K562 (cell line): Measurements from ENCODE around the gene KIF3A.

Experiments
- CBX5 ChIP-seq: IDR thresholded peaks from 2 replicates; pipeline ENCODE4 v1.6.1; 2014; ENCODE audit warnings: low read depth, borderline replicate concordance
- EGR1 ChIP-seq: fragments of 450-650 bp; conservative IDR thresholded peaks from 2 replicates; pipeline ENCODE4 v1.6.1; 2017; ENCODE audit warnings: mild to moderate bottlenecking
- EP300 ChIP-seq: IDR thresholded peaks from 2 replicates; pipeline ENCODE4 v1.6.1; 2012; ENCODE audit warnings: low read length, improper control_type of control experiment
- HLTF ChIP-seq: fragments of 450-650 bp; IDR thresholded peaks from 2 replicates; pipeline ENCODE4 v1.6.1; 2016
- JUND ChIP-seq, 2 experiments: IDR thresholded peaks; 2 replicates in 1 of 2; 3 replicates in 1 of 2; pipeline ENCODE4 v1.6.1; 2011; ENCODE audit warnings: borderline replicate concordance in 2 of 2, low read depth in 2 of 2, low read length in 2 of 2, improper control_type of control experiment in 1 of 2, missing biosample characterization in 1 of 2, missing genetic modification characterization in 1 of 2, missing genetic modification reagents in 1 of 2
- MECOM ChIP-seq: fragments of 250-450 bp; sonication (Bioruptor Pico); IDR thresholded peaks from 2 replicates; pipeline ENCODE4 v1.8.0; 2022; ENCODE audit warnings: inconsistent platforms
- NR3C1 ChIP-seq: sonication (generic); formaldehyde crosslinking; IDR thresholded peaks from 2 replicates; pipeline ENCODE4 v1.8.1; 2022; ENCODE audit warnings: missing genetic modification reagents
- ZBTB8A ChIP-seq: fragments of 450-650 bp; IDR thresholded peaks from 2 replicates; pipeline ENCODE4 v1.6.1; 2018; ENCODE audit warnings: mild to moderate bottlenecking, moderate library complexity; ENCODE audit not compliant: partially characterized antibody
- ZC3H8 ChIP-seq: fragments of 450-650 bp; IDR thresholded peaks from 2 replicates; pipeline ENCODE4 v1.6.1; 2017
- TF ChIP-seq, protein P1 (sequence below), 2 experiments: fragments of 450-650 bp in 1 of 2; sonication (generic) in 1 of 2; formaldehyde crosslinking in 1 of 2; IDR thresholded peaks; 2 replicates each; pipeline versions ENCODE4 v1.7.1 to v1.9.0; 2016 to 2022; ENCODE audit warnings: inconsistent platforms in 1 of 2, mild to moderate bottlenecking in 1 of 2, missing genetic modification reagents in 1 of 2
- TF ChIP-seq, protein P2 (sequence below), 2 experiments: fragments of 450-650 bp in 1 of 2; IDR thresholded peaks; 2 replicates each; pipeline ENCODE4 v1.6.1; 2011 to 2017; ENCODE audit warnings: low read depth in 2 of 2, antibody characterized with exemption in 1 of 2, borderline replicate concordance in 1 of 2, low read length in 1 of 2, mild to moderate bottlenecking in 1 of 2, mixed read lengths in 1 of 2; ENCODE audit not compliant: control insufficient read depth in 1 of 2
- TF ChIP-seq, protein P3 (sequence below), 3 experiments: IDR thresholded peaks in 2 of 3; conservative IDR thresholded peaks in 1 of 3; 2 replicates each; pipeline ENCODE4 v1.5.1; 2011 to 2012; ENCODE audit warnings: low read length in 3 of 3, mild to moderate bottlenecking in 3 of 3, control low read depth in 2 of 3, improper control_type of control experiment in 1 of 3, inconsistent platforms in 1 of 3, low read depth in 1 of 3, mixed read lengths in 1 of 3, moderate library complexity in 1 of 3; ENCODE audit not compliant: insufficient read depth in 2 of 3

DNA sequence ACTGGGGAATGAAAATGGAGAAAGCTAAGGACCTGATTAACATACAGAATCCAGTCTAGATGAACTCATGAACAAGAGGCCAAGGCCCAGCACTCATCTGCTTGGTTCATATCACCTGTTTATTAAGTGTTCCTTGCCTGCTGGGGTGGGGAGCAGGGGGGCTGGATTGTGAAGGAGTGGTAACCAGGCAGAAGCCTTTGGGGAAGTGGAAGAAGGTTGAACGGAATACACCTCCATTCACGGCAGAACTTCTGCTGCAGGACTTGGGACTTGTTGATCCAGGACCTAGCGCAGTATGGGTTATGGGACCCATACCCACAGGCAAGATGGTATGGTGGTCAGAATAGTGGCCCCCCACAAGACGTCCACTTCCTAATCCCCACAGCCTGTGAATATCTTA is 48.5 kb upstream of the KIF3A start:
- TF ChIP-seq EP300 (no peak), CBX5 (no peak), HLTF (no peak), ZBTB8A (no peak), JUND (IDR thresholded peaks at IDR 0.05; ENCODE audit: borderline replicate concordance, low read depth, low read length) (no peak), JUND (tag; IDR thresholded peaks at IDR 0.05; ENCODE audit: borderline replicate concordance, low read depth, low read length) (no peak), EGR1 (no peak), NR3C1 (CRISPR knock-in tag) (no peak), MECOM (no peak), ZC3H8 (no peak)
- TF ChIP-seq, protein P1, sequence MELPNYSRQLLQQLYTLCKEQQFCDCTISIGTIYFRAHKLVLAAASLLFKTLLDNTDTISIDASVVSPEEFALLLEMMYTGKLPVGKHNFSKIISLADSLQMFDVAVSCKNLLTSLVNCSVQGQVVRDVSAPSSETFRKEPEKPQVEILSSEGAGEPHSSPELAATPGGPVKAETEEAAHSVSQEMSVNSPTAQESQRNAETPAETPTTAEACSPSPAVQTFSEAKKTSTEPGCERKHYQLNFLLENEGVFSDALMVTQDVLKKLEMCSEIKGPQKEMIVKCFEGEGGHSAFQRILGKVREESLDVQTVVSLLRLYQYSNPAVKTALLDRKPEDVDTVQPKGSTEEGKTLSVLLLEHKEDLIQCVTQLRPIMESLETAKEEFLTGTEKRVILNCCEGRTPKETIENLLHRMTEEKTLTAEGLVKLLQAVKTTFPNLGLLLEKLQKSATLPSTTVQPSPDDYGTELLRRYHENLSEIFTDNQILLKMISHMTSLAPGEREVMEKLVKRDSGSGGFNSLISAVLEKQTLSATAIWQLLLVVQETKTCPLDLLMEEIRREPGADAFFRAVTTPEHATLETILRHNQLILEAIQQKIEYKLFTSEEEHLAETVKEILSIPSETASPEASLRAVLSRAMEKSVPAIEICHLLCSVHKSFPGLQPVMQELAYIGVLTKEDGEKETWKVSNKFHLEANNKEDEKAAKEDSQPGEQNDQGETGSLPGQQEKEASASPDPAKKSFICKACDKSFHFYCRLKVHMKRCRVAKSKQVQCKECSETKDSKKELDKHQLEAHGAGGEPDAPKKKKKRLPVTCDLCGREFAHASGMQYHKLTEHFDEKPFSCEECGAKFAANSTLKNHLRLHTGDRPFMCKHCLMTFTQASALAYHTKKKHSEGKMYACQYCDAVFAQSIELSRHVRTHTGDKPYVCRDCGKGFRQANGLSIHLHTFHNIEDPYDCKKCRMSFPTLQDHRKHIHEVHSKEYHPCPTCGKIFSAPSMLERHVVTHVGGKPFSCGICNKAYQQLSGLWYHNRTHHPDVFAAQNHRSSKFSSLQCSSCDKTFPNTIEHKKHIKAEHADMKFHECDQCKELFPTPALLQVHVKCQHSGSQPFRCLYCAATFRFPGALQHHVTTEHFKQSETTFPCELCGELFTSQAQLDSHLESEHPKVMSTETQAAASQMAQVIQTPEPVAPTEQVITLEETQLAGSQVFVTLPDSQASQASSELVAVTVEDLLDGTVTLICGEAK (IDR thresholded peaks at IDR 0.05), result no peak
- TF ChIP-seq, protein P1 (CRISPR knock-in tag; IDR thresholded peaks at IDR 0.05), result no peak
- TF ChIP-seq, protein P2, sequence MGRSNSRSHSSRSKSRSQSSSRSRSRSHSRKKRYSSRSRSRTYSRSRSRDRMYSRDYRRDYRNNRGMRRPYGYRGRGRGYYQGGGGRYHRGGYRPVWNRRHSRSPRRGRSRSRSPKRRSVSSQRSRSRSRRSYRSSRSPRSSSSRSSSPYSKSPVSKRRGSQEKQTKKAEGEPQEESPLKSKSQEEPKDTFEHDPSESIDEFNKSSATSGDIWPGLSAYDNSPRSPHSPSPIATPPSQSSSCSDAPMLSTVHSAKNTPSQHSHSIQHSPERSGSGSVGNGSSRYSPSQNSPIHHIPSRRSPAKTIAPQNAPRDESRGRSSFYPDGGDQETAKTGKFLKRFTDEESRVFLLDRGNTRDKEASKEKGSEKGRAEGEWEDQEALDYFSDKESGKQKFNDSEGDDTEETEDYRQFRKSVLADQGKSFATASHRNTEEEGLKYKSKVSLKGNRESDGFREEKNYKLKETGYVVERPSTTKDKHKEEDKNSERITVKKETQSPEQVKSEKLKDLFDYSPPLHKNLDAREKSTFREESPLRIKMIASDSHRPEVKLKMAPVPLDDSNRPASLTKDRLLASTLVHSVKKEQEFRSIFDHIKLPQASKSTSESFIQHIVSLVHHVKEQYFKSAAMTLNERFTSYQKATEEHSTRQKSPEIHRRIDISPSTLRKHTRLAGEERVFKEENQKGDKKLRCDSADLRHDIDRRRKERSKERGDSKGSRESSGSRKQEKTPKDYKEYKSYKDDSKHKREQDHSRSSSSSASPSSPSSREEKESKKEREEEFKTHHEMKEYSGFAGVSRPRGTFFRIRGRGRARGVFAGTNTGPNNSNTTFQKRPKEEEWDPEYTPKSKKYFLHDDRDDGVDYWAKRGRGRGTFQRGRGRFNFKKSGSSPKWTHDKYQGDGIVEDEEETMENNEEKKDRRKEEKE (IDR thresholded peaks at IDR 0.05; ENCODE audit: borderline replicate concordance in 1 of 2, control insufficient read depth in 1 of 2, low read depth in 2 of 2, low read length in 1 of 2), result no peak
- TF ChIP-seq, protein P3, sequence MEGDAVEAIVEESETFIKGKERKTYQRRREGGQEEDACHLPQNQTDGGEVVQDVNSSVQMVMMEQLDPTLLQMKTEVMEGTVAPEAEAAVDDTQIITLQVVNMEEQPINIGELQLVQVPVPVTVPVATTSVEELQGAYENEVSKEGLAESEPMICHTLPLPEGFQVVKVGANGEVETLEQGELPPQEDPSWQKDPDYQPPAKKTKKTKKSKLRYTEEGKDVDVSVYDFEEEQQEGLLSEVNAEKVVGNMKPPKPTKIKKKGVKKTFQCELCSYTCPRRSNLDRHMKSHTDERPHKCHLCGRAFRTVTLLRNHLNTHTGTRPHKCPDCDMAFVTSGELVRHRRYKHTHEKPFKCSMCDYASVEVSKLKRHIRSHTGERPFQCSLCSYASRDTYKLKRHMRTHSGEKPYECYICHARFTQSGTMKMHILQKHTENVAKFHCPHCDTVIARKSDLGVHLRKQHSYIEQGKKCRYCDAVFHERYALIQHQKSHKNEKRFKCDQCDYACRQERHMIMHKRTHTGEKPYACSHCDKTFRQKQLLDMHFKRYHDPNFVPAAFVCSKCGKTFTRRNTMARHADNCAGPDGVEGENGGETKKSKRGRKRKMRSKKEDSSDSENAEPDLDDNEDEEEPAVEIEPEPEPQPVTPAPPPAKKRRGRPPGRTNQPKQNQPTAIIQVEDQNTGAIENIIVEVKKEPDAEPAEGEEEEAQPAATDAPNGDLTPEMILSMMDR (IDR thresholded peaks at IDR 0.05 in 2 of 3, conservative IDR thresholded peaks at IDR 0.05 in 1 of 3; ENCODE audit: insufficient read depth in 2 of 3, low read depth in 1 of 3, low read length in 3 of 3), result no peak
